LNCAP (cell line): ENCODE measurements around the gene DNAJC18.

ENCODE experiments used
- CTCF ChIP-seq: fragments of 450-650 bp; IDR thresholded peaks from 2 replicates; pipeline ENCODE4 v1.5.1; 2017; ENCODE audit warnings: mild to moderate bottlenecking

DNAJC18 gene

GRCh38 chr5:139461698-139462097 lies 22.4 kb upstream of the DNAJC18 start:
- TF ChIP-seq CTCF: no peak

GRCh38 chr5:139461176-139461575 lies 21.9 kb upstream of the DNAJC18 start:
- TF ChIP-seq CTCF: no peak

GRCh38 chr5:139460455-139460854 lies 21.1 kb upstream of the DNAJC18 start:
- no peak for TF ChIP-seq CTCF

GRCh38 chr5:139459451-139459934 lies 20.2 kb upstream of the DNAJC18 start:
- TF ChIP-seq CTCF: no peak

- TF ChIP-seq CTCF: no peak
Measured at GRCh38 chr5:139458580-139459407, 19.5 kb upstream of the DNAJC18 start.

- TF ChIP-seq CTCF: no peak
Measured at GRCh38 chr5:139457653-139458306, 18.5 kb upstream of the DNAJC18 start.

- TF ChIP-seq CTCF: no peak
Measured at GRCh38 chr5:139457241-139457640, 17.9 kb upstream of the DNAJC18 start.
